Ovary (tissue), 3 donors: Measurements from ENCODE around the gene LRFN2.

Experiments used
- EP300 ChIP-seq: sonication (generic); formaldehyde crosslinking; IDR thresholded peaks from one replicate; pipeline ENCODE4 v1.6.1; 2017; ENCODE audit warnings: antibody characterized with exemption
- POLR2A ChIP-seq: fragments of 450-650 bp; IDR thresholded peaks from one replicate; pipeline ENCODE4 v1.6.1; 2017; ENCODE audit warnings: antibody characterized with exemption, mild to moderate bottlenecking, moderate library complexity
- TF ChIP-seq, protein P1 (sequence below), 3 donors: fragments of 450-650 bp in 2 of 3; fragments of 200-600 bp in 1 of 3; IDR thresholded peaks; one replicate each; pipeline versions ENCODE4 v1.5.1 to v1.8.0; 2016 to 2022; ENCODE audit warnings: antibody characterized with exemption in 3 of 3, mild to moderate bottlenecking in 1 of 3
- donor health status: DM: no; HTN: no; CAD: no.

DNA sequence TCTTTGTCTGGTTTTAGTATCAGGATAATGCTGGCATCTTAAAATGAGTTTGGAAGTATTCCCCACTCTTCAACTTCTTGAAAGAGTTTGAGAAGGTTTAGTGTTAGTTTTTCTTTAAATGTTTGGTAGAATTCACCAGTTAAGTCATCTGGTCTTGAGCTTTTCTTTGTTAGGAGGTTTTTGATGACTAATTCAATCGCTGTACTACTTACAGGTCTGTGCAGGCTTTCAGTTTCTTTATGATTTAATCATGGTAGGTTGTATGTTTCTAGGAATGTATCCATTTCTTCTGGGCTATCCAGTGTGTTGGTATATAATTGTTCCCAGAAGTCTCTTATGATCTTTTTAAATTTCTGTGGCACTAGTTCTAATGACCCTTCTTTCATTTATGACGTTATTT lies 215.5 kb downstream of the LRFN2 start:
- no peak for TF ChIP-seq POLR2A
- TF ChIP-seq, protein P1, sequence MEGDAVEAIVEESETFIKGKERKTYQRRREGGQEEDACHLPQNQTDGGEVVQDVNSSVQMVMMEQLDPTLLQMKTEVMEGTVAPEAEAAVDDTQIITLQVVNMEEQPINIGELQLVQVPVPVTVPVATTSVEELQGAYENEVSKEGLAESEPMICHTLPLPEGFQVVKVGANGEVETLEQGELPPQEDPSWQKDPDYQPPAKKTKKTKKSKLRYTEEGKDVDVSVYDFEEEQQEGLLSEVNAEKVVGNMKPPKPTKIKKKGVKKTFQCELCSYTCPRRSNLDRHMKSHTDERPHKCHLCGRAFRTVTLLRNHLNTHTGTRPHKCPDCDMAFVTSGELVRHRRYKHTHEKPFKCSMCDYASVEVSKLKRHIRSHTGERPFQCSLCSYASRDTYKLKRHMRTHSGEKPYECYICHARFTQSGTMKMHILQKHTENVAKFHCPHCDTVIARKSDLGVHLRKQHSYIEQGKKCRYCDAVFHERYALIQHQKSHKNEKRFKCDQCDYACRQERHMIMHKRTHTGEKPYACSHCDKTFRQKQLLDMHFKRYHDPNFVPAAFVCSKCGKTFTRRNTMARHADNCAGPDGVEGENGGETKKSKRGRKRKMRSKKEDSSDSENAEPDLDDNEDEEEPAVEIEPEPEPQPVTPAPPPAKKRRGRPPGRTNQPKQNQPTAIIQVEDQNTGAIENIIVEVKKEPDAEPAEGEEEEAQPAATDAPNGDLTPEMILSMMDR (IDR thresholded peaks at IDR 0.05) = no peak
- TF ChIP-seq EP300 = no peak
